Measurements from ENCODE around the gene RPS6KA2. TPM values are rescaled to one million over a fixed set of nuclear protein-coding genes. Genes with fewer than 3 reads are reported as not detected.

The RPS6KA2 gene
- total and polyA plus RNA-seq, 9 donors = 24.4 to 75.5 (median 48.1) TPM

DNA sequence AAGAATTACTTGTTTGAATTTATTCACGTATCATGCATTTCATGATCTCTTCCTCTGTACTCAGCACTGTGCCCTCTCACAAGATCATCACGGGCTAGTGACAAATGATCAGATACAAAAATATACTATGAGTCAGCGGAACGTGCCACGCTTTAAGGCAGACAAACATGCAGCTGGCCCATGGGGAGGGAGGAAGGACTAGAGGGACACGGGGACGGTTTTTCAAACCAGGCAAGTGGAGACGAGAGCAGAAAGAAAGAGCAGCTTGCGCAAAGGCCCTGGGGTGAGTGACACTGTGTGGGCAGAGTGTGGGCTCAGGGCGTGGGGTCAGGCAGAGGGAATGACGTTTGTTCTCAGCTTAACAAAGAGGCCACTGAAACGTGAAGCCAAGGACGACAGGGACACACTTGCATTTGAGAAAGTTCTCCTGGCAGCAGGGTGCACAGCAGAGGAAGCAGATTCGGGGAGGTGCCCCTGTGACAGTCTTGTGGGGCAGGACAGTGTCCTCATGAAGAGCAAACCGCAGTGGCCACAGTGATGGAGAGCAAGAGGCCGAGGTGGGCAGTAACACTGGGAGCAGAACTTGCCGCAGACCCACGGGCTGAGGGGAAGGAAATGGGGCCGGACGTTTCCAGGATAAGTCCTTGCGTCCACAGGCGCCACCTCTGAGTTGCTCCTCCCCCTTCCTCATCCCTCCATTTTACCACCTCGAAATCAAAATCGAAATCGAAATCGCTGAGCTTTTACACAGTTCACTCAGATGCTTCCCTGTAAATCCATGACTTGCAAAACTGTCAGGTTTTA, 6.9 kb upstream of the RPS6KA2 start:
- no peak for TF ChIP-seq POLR2A (IDR thresholded peaks at IDR 0.05)
- TF ChIP-seq EP300 (IDR thresholded peaks at IDR 0.05) = no peak
- peaks cover 2% of the 10 kb centered on the region for H3K4me1 ChIP-seq (ENCODE audit: insufficient read depth)
- H3K36me3 ChIP-seq = no peaks in the 10 kb centered on the region
- 87 to 89% (median 88%) methylated on average over 26 of the region's 26 CpGs for WGBS, 3 donors
- no peak for DNase-seq
- no peaks in the 10 kb centered on the region for H3K9me3 ChIP-seq
- H3K27ac ChIP-seq = no peak overlapping the region
- H3K27me3 ChIP-seq = no peaks in the 10 kb centered on the region
- H3K4me3 ChIP-seq = no peak overlapping the region
- intact Hi-C loops (cut with DNase I) = no loop called here

DNA sequence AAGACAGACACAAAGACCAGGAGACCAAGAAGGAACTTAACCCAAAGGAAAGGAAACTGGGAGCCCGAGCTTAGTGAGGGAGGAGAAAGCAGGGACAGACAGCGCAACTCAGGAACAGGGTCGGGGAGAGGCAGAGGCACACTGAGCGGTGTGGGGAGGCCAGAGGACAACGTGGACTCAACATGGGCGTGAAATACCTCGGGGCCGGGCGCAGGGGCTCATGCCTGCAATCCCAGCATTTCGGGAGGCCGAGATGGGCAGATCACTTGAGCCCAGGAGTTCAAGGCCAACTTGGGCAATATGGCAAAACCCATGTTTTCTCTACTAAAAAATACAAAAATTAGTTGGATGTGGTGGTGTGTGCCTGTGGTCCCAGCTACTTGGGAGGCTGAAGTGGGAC, 5.7 kb upstream of the RPS6KA2 start:
- Histone ChIP-seq H3K9me3 (no peaks in the 10 kb centered on the region), H3K36me3 (no peaks in the 10 kb centered on the region), H3K27me3 (no peaks in the 10 kb centered on the region), H3K4me3 (no peak overlapping the region), H3K4me1 (ENCODE audit: insufficient read depth) (peaks cover 2% of the 10 kb centered on the region), H3K27ac (no peak overlapping the region)
- TF ChIP-seq POLR2A (IDR thresholded peaks at IDR 0.05) (no peak), CTCF (IDR thresholded peaks at IDR 0.05) (no peak)
- WGBS, 3 donors = 91 to 94% (median 92%) methylated on average over 11 of the region's 11 CpGs
- intact Hi-C loops (cut with DNase I) = no loop called here
- DNase-seq = no peak

- Histone ChIP-seq H3K4me3 (no peak overlapping the region), H3K36me3 (no peaks in the 10 kb centered on the region), H3K9me3 (no peaks in the 10 kb centered on the region), H3K27ac (no peak overlapping the region), H3K4me1 (ENCODE audit: insufficient read depth) (peaks cover 3% of the 10 kb centered on the region), H3K27me3 (no peaks in the 10 kb centered on the region)
- intact Hi-C loops (cut with DNase I) = no loop called here
- TF ChIP-seq POLR2A (IDR thresholded peaks at IDR 0.05) (no peak), CTCF (IDR thresholded peaks at IDR 0.05) (no peak), EP300 (IDR thresholded peaks at IDR 0.05) (no peak)
- DNase-seq = no peak
- WGBS, 3 donors = 78 to 82% (median 80%) methylated on average over 6 of the region's 6 CpGs
These were observed 3.4 kb upstream of the RPS6KA2 start for GRCh38 chr6:166630462-166630861.

GRCh38 chr6:166629628-166630027, 2.6 kb upstream of the RPS6KA2 start:
- Histone ChIP-seq H3K36me3 (no peaks in the 10 kb centered on the region), H3K27ac (no peak overlapping the region), H3K4me3 (no peak overlapping the region), H3K9me3 (no peaks in the 10 kb centered on the region), H3K4me1 (ENCODE audit: insufficient read depth) (peaks cover 4% of the 10 kb centered on the region), H3K27me3 (no peaks in the 10 kb centered on the region)
- TF ChIP-seq EP300 (IDR thresholded peaks at IDR 0.05) (no peak), POLR2A (IDR thresholded peaks at IDR 0.05) (no peak), CTCF (IDR thresholded peaks at IDR 0.05) (no peak)
- no peak for DNase-seq
- 86 to 92% (median 90%) methylated on average over 5 of the region's 5 CpGs for WGBS, 3 donors
- intact Hi-C loops (cut with DNase I) = no loop called here
